ENCODE measurements around the gene NUDT14. TPM values are rescaled to one million over a fixed set of nuclear protein-coding genes. Genes with fewer than 3 reads are reported as not detected.

Gene NUDT14
- total RNA-seq, 1 donor from 2014 or later = 28.3 TPM

DNA sequence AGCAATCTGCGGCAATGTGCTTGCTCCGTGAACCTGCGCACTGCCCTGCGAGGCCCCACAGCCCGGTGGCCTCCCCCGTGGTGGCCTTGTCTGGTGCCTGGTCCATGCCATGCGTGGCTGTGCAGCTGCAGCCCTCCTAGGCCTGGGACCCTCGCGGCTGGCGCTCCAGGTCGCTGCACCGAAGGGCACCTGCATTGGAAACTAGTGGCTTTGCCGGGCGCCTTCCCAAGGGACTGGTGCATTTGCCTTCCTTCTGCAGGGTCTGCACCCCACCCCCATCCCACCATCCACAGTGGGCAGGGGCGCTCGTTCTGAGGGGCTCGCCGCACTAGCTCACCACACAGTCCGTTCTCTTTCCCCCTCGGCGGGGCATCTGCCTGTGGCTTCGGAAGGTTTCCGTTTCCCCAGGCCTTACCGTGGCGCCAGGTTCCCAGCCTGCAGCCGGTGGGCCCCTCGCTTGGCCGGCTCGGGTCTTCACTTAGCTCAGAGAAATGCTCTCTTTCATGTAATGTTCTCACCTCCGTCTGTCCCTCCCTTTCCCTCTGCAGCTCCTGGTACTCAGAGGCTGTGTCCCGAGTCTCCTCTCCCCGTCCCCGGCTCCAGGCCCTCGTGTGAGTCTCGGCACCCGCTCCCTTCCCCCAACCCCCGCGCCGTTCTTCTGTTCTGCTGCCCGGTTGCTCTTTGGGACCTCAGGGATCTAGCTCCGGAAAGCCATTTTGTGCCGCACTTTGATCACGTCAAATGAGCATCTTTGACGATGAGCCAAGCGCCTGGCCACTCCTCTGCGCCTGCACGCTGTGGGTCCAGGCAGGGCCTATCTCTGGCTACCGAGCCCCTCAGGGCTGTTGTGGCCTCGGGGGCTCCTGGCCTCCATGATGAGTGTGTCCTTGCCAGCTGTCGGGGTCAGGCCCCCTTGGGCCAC is 44.5 kb downstream of the NUDT14 start:
- DNase-seq (ENCODE audit: low spot score) = peak; percentile 87

DNA sequence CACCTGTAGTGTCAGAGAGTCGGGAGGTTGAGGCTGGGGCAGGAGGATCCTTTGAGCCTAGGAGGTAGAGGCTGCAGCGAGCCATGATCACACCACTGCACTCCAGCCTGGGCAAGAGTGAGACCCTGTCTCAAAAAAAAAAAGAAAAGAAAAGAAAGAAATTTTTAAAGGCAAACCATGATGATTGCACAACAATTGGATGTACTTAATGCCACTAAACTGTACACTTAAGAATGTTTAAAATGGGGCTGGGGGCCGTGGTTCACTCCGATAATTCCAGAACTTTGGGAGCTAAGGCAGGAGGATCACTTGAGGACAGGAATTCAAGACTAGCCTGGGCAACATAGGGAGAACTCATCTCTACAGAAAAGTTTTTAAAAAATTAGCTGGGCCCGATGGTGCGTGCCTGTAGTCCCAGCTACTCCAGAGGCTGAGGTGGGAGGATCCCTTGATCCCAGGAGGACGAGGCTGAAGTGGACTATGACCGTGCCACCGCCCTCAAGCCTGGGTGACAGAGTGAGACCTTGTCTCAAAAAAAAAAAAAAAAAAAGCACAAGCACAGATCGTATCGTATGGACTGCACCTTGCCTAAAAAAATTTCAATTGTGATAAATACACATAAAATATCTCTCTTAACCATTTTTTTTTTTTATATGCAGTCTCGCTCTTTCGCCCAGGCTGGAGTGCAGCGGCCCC is 45.3 kb downstream of the NUDT14 start:
- peak; percentile 33 for DNase-seq (ENCODE audit: low spot score)

DNA sequence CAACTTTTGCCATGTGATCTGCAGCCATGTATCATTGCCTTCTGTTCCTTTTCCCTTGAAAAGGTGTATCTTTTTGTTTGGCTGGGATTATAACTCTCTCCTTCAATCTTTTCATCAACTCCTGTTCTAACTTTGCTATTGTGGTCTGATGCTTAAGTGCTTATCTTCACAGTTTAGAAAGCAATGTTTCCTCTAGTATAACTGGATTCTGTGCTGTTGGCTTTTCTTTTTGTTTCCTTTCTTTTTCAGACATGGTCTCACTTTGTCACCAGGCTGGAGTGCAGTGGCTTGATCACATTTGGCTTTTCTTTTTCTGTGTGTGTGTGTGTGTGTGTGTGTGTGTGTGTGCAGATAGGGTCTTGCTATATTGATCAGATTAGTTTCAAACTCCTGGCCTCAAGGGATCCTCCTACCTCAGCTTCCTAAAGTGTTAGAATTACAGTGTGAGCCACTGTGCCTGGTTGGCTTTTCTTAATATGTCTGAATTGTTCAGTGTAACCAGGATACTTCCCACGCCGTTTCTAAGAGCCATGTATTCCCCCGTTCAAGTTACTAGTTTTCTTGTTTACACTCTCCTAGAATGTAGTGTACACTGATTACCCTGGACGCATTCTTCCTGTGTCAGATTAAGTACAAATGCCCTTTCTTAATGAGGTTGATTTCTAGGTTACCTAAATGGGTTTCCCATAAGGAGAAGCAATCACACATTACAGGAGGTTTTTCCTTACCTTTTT is 48.0 kb downstream of the NUDT14 start:
- DNase-seq (ENCODE audit: low spot score) = peak; percentile 11

DNA sequence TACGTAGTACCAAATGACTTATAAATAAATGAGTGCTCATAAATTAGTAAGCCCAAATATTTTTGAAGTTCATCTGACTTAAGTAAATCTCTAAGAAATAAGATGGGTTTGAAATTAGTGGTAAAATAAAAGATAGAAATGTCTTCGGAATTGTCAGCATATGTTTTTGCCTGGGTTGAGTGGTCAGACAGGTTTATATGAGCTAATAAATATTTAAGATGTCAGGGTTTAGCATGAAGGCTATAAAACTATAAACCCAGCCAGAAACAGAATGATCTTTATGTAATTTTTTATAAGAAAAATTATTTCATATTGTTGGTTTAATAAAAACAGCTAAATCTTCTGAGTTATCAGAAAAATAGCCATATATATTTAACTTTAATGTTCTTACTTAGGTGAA is 49.9 kb downstream of the NUDT14 start:
- DNase-seq (ENCODE audit: low spot score) = no peak

DNA sequence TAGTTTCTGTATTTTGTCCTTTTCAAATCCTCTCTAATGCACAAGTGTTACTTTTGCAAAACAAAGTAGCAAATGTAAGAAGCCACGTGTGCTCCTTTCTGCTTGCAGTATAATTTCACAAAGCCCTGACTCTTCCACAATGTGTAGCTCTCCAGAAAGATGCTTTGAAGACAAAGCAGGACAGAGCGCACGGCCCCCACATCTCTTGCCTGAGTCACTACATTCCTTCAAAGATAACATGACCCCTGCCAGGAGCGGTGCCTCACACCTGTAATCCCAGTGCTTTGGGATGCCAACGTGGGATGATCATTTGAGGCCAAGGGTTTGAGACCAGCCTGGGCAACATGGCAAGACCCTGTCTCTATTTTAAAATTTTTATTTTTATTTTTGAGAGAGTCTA is 53.1 kb downstream of the NUDT14 start:
- peak; percentile 49 for DNase-seq (ENCODE audit: low spot score)

DNA sequence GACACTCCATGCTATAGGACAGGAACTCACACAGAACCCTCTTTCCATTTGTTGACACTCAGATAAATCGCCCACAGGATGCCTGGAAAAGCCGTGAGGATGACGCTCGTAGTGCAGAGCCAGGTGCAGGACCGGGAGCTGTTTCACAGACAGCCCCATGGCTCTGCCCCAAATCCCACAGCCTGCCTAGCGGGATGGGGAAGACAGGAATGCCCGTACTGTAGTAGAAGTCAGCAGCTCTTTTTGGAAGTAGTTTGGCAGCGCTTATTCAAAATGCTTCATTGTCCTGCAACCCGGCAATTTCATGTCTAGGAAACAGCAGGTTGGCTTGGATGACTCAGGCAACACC is 54.2 kb downstream of the NUDT14 start:
- DNase-seq (ENCODE audit: low spot score) = peak; percentile 81

DNA sequence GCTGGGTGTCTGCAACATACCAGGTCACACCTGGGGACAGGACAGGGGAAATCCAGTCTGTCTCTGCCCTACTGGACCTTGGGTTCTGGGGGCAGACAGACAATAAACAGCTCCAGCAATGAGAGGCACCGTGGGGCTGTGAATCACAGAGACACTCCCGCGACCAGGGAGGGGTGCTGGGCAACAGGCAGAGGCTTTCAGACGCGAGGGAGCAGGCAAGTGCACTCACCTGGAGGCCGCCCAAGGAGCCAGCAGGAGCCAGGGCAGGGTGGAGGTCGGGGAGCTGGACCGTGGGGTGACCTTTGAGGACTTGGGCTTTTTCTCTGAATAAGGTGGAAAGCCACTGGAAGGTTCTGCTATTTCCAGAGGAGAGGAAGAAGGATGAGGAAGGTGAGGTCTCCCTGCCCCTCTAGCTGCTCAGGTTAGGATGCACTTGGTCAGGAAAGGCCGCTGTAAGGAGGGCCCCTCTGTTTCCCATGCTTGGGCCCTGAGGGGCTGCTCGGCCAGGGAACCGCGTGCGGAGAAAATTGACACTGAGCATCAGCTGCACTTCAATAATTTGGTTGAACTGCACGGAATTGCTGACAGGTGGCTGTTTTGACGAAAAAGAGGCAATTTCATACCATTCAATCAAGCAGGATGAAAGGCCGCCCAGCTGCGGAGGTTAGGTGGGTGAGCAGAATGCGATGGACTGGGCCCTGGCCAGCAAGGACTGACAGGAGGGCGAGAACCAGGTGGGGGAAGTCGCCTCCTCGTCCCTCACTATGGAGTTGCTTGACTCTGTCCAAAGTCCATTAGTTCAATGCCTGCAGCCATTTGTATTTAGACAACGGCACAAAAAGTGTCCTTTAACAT is 54.8 kb downstream of the NUDT14 start:
- peak; percentile 72 for DNase-seq (ENCODE audit: low spot score)

DNA sequence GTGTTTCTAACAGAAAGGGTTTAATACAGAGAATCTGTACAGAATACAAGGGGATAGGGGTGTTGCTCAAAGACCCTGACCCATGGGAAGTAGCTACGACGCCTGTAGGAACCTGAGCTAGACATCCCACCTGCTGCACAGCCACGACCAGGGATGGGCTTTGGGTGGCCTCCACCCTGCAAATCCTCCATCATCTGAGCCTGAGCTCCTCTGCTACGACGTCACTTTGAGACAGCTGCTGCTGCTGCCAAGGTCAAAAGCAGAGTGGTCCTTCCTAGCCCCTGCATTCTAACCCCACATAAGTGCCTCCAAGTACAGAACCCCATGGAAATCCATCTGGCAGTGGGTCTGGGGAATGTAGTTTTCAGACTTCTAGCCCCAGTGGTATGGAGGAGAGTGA is 56.3 kb downstream of the NUDT14 start:
- DNase-seq (ENCODE audit: low spot score) = peak; percentile 47

DNA sequence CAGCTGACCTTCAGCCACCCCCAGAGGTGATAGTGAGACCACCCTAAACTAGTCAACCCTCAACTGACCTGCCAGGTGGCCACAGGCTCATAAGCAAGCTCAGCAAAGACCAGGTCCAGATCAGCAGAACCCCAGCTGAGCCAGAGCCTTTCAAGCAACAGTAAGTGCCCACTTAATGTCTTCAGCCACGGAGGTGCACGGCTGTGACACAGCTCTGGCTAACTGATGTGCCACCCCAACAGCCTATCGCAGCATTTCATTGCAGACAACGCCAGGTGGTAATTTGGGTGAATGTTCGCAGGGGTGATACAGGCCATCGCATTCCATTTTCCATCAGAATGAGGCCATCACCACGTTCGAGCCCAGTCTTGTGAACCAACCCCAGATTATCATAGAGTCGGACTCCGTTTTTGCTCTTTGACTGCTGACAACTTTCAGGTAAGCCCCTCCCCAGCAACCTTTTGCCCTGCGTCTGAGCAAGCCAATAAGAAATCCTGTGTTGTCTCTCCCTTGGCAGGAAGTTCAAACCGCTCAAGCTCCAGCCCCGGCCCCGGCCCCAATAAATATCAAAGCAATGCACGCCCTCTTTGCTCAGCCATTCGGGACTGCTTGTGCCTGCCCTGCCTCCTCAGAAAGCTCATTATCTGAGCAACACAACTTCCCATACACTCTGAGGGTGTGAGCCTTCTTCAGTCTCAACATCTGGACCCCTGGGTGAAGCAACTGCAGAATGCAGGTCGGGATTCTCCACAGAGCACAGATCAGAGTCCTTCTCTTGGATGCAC is 56.9 kb downstream of the NUDT14 start:
- peak; percentile 45 for DNase-seq (ENCODE audit: low spot score)

DNA sequence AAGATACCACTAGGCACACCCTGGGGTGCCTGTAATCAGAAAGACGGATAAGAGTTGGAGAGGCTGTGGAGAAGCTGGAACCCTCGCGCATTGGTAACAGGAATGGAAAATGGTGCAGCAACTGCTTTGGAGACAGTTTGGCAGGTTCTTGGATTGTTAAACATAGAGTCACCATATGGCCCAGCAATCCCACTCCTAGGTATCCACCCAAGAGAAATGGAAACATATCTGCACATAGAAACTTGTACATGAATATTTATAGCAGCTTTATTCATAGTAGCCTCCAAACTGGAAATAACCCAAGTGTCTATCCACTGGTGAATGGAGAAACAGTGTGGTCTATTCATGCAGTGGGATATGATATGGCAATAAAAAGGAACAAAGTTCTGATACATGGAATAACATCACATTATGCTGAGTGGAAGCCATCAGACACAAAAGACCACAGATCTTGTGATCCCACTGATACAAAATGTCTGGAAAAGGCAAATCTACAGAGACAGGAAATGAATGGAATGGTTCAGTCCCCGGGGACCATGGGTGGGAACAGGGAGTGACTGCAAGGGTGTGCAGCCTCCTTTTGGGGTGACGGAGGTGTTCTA is 57.9 kb downstream of the NUDT14 start:
- peak; percentile 41 for DNase-seq (ENCODE audit: low spot score)

Small RNAs within 50 kb of the gene (microRNA-seq; reads per million reads assigned to microRNA genes)
- not detected for gene MIR6765 (ENCODE audit: borderline number of aligned reads)

Other genes with a start within 250 kb of the NUDT14 start
- 15.7 TPM for gene AHNAK2, start 202.9 kb downstream of the NUDT14 start, total RNA-seq
- 2.8 TPM for gene CLBA1, start 195.5 kb downstream of the NUDT14 start, total RNA-seq
- 3.4 TPM for gene CDCA4, start 160.2 kb downstream of the NUDT14 start, total RNA-seq
- gene GPR132, start 115.9 kb downstream of the NUDT14 start, total RNA-seq = 4.5 TPM
- 25.1 TPM for gene JAG2, start 12.5 kb downstream of the NUDT14 start, total RNA-seq
- 89.7 TPM for gene BTBD6, start 67.2 kb upstream of the NUDT14 start, total RNA-seq
- 34.9 TPM for gene BRF1, start 119.7 kb upstream of the NUDT14 start, total RNA-seq
- gene PACS2, start 133.4 kb upstream of the NUDT14 start, total RNA-seq = 84.3 TPM
- gene TEX22, start 217.2 kb upstream of the NUDT14 start, total RNA-seq = not detected
- 87.1 TPM for gene MTA1, start 238.5 kb upstream of the NUDT14 start, total RNA-seq

All from mesenteric fat pad (tissue), 1 donor.